GM12878 (cell line): ENCODE measurements around the gene TESK2.

Source experiments
- ESRRA ChIP-seq: IDR thresholded peaks from 2 replicates; pipeline ENCODE4 v1.6.1; 2012; ENCODE audit warnings: mild to moderate bottlenecking, low read length, improper control_type of control experiment
- MLLT1 ChIP-seq: fragments of 450-650 bp; IDR thresholded peaks from 2 replicates; pipeline ENCODE4 v1.6.1; 2016; ENCODE audit warnings: mild to moderate bottlenecking
- POLR2A ChIP-seq: IDR thresholded peaks from 2 replicates; pipeline ENCODE4 v1.6.1; 2011; ENCODE audit warnings: low read depth, mild to moderate bottlenecking, low read length
- RBBP5 ChIP-seq: fragments of 200-600 bp; sonication (generic); conservative IDR thresholded peaks from 2 replicates; pipeline ENCODE4 v1.6.1; 2016
- RCOR1 ChIP-seq: conservative IDR thresholded peaks from 2 replicates; pipeline ENCODE4 v1.6.1; 2012; ENCODE audit warnings: low read depth, low read length, improper control_type of control experiment
- ZNF207 ChIP-seq: fragments of 450-650 bp; IDR thresholded peaks from 2 replicates; pipeline ENCODE4 v1.6.1; 2014; ENCODE audit warnings: antibody characterized with exemption, mild to moderate bottlenecking, borderline replicate concordance

- TF ChIP-seq MLLT1 = no peak
- no peak for TF ChIP-seq ESRRA
- no peak for TF ChIP-seq POLR2A
- no peak for TF ChIP-seq ZNF207
- TF ChIP-seq RCOR1 = no peak
- TF ChIP-seq RBBP5 = no peak
Observed at GRCh38 chr1:45346473-45346872, 144.5 kb downstream of the TESK2 start.
